IMR-90 (cell line): ENCODE measurements around the gene RPP30.

Source experiments
- CTCF ChIP-seq: conservative IDR thresholded peaks from 2 replicates; pipeline ENCODE4 v1.5.1; 2012; ENCODE audit warnings: mild to moderate bottlenecking, low read depth, low read length, improper control_type of control experiment
- NFE2L2 ChIP-seq: fragments of 150-350 bp; IDR thresholded peaks from 2 replicates; pipeline ENCODE4 v1.6.1; 2016; ENCODE audit warnings: low read depth, mild to moderate bottlenecking, low read length
- POLR2A ChIP-seq: IDR thresholded peaks from 2 replicates; pipeline ENCODE4 v1.6.1; 2012; ENCODE audit warnings: mild to moderate bottlenecking, low read depth, low read length
- RFX5 ChIP-seq: IDR thresholded peaks from 2 replicates; pipeline ENCODE4 v1.8.0; 2012; ENCODE audit warnings: low read depth, mild to moderate bottlenecking, low read length, moderate library complexity
- USF2 ChIP-seq: fragments of 150-350 bp; IDR thresholded peaks from 2 replicates; pipeline ENCODE4 v1.6.1; 2017; ENCODE audit warnings: mild to moderate bottlenecking, antibody characterized with exemption, low read length, low read depth

- TF ChIP-seq CTCF (no peak), POLR2A (no peak), RFX5 (no peak), NFE2L2 (no peak), USF2 (no peak)
Measured at GRCh38 chr10:90871766-90872647, at the start of gene RPP30.
